22Rv1 (cell line): ENCODE data around the gene BTF3.

ENCODE experiments used
- ZFX ChIP-seq: fragments of 450-650 bp; IDR thresholded peaks from 2 replicates; pipeline ENCODE4 v1.6.1; 2017; ENCODE audit warnings: antibody characterized with exemption, borderline replicate concordance
- TF ChIP-seq, protein P1 (sequence below): fragments of 450-650 bp; IDR thresholded peaks from 2 replicates; pipeline ENCODE4 v1.5.1; 2017; ENCODE audit warnings: mild to moderate bottlenecking

DNA sequence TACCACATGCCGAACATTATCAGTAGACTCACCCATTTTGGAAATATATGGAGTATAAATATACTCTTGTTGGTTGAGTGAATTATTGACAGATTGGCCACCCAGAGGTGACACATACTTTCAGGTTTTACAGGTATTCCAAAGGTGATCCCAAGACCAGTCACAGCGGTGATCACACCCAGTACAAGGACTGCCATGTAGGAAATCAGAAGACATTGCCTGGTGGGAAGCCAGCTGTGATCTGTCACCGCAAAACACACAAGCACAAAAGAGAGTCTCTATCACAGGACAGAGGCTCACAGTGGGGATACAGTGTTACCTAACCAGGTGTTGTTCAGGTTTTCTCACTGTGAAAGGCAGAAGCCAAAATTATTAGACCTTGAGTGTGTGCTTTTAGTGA is 15.8 kb downstream of the BTF3 start:
- TF ChIP-seq, protein P1, sequence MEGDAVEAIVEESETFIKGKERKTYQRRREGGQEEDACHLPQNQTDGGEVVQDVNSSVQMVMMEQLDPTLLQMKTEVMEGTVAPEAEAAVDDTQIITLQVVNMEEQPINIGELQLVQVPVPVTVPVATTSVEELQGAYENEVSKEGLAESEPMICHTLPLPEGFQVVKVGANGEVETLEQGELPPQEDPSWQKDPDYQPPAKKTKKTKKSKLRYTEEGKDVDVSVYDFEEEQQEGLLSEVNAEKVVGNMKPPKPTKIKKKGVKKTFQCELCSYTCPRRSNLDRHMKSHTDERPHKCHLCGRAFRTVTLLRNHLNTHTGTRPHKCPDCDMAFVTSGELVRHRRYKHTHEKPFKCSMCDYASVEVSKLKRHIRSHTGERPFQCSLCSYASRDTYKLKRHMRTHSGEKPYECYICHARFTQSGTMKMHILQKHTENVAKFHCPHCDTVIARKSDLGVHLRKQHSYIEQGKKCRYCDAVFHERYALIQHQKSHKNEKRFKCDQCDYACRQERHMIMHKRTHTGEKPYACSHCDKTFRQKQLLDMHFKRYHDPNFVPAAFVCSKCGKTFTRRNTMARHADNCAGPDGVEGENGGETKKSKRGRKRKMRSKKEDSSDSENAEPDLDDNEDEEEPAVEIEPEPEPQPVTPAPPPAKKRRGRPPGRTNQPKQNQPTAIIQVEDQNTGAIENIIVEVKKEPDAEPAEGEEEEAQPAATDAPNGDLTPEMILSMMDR, result no peak
- no peak for TF ChIP-seq ZFX
